Heart right ventricle (tissue), 16 donors: ENCODE measurements around the gene OGFRL1. TPM values are rescaled to one million over a fixed set of nuclear protein-coding genes. Genes with fewer than 3 reads are reported as not detected.

Source experiments
- ATAC-seq, 8 donors: fragments of 200-7000 bp; cut with Tn5 transposase; one replicate each; pipeline ENCODE4 v1.9.1; 2020; ENCODE audit warnings: mild to moderate bottlenecking in 8 of 8, moderate library complexity in 8 of 8, moderate number of reproducible peaks in 1 of 8
- DNase-seq, 2 donors: peaks; one replicate each; pipeline ENCODE4 v3.0.0-alpha.2; 2020
- H3K27ac ChIP-seq, 10 donors: fragments of 200-600 bp; sonication (generic) in 2 of 10; one replicate each; pipeline versions ENCODE4 v1.5.0 to v1.8.0; 2020 to 2022; ENCODE audit warnings: mild to moderate bottlenecking in 3 of 10
- H3K27me3 ChIP-seq, 7 donors: fragments of 200-600 bp; one replicate each; pipeline ENCODE4 v1.8.0; 2021 to 2022; ENCODE audit warnings: mild to moderate bottlenecking in 2 of 7
- H3K36me3 ChIP-seq, 9 donors: fragments of 200-600 bp; sonication (generic) in 1 of 9; one replicate each; pipeline versions ENCODE4 v1.5.0 to v1.8.0; 2020 to 2022; ENCODE audit warnings: mild to moderate bottlenecking in 2 of 9
- H3K4me1 ChIP-seq, 9 donors: fragments of 200-600 bp; sonication (generic) in 1 of 9; one replicate each; pipeline versions ENCODE4 v1.5.0 to v1.8.0; 2020 to 2022; ENCODE audit warnings: mild to moderate bottlenecking in 4 of 9
- H3K4me3 ChIP-seq, 10 donors: fragments of 200-600 bp; sonication (generic) in 2 of 10; one replicate each; pipeline versions ENCODE4 v1.5.0 to v1.8.0; 2020 to 2022; ENCODE audit warnings: mild to moderate bottlenecking in 7 of 10, moderate library complexity in 2 of 10
- H3K9me3 ChIP-seq, 11 donors: fragments of 200-600 bp in 10 of 11; sonication (generic) in 2 of 11; one replicate each; pipeline versions ENCODE4 v1.5.0 to v1.8.0; 2013 to 2022; ENCODE audit warnings: mild to moderate bottlenecking in 2 of 11, control low read depth in 1 of 11, moderate library complexity in 1 of 11
- WGBS, 2 donors: extraction: QIAGEN DNeasy Blood & Tissue Kit; methylation state at CpG; one replicate each; pipeline ENCODE4 v1.1.7; 2013; ENCODE audit warnings: inconsistent platforms in 1 of 2; 5-methylcytosine and 5-hydroxymethylcytosine counted together
- intact Hi-C, 10 donors: fragments of 100-400 bp; cut with DNase I; formaldehyde crosslinking; loops; one replicate each; pipeline versions ENCODE4 v1.11.1 to v1.14.2; 2022
- polyA plus RNA-seq, 2 donors: library from polyadenylated mRNA; stranded (reverse); fragments of 200-250 nt; gene quantifications; one replicate each; pipeline ENCODE4 v1.2.3, GENCODE V29; 2013
- total RNA-seq, 10 donors: library from RNA; stranded (reverse); fragmentation: NEBNext Ultra II Directional in 3 of 10; extraction: Animal tissue kit (Norgen Biotek cat#: 25700) in 3 of 10; gene quantifications; one replicate each; pipeline versions ENCODE4 v1.2.1 to v1.2.4, GENCODE V29; 2021 to 2023
- TF ChIP-seq, protein P1 (sequence below), 9 donors: fragments of 200-600 bp; sonication (generic) in 2 of 9; IDR thresholded peaks; one replicate each; pipeline versions ENCODE4 v1.5.0 to v1.8.0; 2021 to 2022; ENCODE audit warnings: antibody characterized with exemption in 9 of 9, mild to moderate bottlenecking in 5 of 9, moderate library complexity in 1 of 9
- donor health status: Arrhythmogenic right ventricular cardiomyopathy.
- donor health status: ischemic (EF 13 %, LVEDD 7.1; RV severe dilation, severe dysfunction).
- donor health status: healthy with polysubstance abuse.
- donor health status: DM: no; HTN: yes; CAD: no.
- donor health status: DM: no; HTN: no; CAD: no.
- donor health status: ischemic (EF 25% LVEDD 6.9; RV normal size, moderate dysfunction).
- donor health status: ischemic (EF 25% LVEDD 5.7; RV mildly dilated, moderate dysfunction).
- donor health status: healthy.
- donor health status: DM: yes; HTN: yes; CAD: no.
- donor health status: Ischemic cardiomyopathy.
- donor health status: ischemic (EF 35%, LVEDD 5.7; RV mildly dilated, moderate dysfunction).
- donor health status: nonischemic (EF 11% LVEDD 7.7; RV severe dilation, severe dysfunction).
- donor health status: DM: yes; HTN: yes; CAD: no.
- donor health status: PGD.
- donor health status: ischemic (EF 29% LVEDD 5.4; RV normal size, mild dysfunction).
- donor health status: nonischemic (EF 23%, LVEDD 6.1; RV moderate dilation, normal function).

The OGFRL1 gene
- total and polyA plus RNA-seq, 12 donors = 2.4 to 12.9 (median 7.6) TPM

DNA sequence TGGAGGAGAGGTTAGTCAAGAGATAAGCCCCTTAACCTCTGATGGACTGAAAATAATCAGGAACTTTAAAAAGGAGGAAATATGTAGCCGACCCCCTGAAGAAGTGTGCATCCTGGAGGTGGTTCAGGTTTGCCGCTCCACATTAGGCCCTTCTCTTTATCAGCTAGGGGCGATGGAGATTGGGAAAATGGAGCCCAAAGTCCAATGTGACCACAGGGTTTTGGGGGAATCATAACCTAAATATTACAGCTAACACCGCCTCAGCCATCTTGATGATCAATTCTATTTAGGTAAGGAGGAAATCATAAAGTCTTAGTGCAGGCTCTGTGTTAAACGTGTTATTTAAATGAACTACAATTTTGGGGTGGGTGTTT lies 1.2 kb downstream of the OGFRL1 start:
- no peaks in the 10 kb centered on the region for H3K9me3 ChIP-seq
- DNase-seq (no peak), ATAC-seq (no peak)
- 71 to 74% methylated on average over 5 of the region's 5 CpGs for WGBS, 2 donors
- H3K27ac ChIP-seq = peak overlapping the region in 8 of 10 donors; percentile 91 to 97 (median 96)
- no peaks in the 10 kb centered on the region for H3K27me3 ChIP-seq
- peaks cover 0 to 20% (median 0%) of the 10 kb centered on the region in 9 donors for H3K36me3 ChIP-seq
- H3K4me3 ChIP-seq = peak overlapping the region in 9 of 10 donors; percentile 69 to 94 (median 83)
- TF ChIP-seq, protein P1, sequence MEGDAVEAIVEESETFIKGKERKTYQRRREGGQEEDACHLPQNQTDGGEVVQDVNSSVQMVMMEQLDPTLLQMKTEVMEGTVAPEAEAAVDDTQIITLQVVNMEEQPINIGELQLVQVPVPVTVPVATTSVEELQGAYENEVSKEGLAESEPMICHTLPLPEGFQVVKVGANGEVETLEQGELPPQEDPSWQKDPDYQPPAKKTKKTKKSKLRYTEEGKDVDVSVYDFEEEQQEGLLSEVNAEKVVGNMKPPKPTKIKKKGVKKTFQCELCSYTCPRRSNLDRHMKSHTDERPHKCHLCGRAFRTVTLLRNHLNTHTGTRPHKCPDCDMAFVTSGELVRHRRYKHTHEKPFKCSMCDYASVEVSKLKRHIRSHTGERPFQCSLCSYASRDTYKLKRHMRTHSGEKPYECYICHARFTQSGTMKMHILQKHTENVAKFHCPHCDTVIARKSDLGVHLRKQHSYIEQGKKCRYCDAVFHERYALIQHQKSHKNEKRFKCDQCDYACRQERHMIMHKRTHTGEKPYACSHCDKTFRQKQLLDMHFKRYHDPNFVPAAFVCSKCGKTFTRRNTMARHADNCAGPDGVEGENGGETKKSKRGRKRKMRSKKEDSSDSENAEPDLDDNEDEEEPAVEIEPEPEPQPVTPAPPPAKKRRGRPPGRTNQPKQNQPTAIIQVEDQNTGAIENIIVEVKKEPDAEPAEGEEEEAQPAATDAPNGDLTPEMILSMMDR (IDR thresholded peaks at IDR 0.05) = no peak
- intact Hi-C loops = loop anchor here in 7 of 10 donors (2.0 to 10.0 kb wide), 11 partner anchors 37 to 622 kb away; partner anchors contain the start of gene SMAP1 (in 1 of the 7)
- H3K4me1 ChIP-seq = peaks cover 0 to 71% (median 48%) of the 10 kb centered on the region in 9 donors

GRCh38 chr6:71290611-71291010 lies 2.0 kb downstream of the OGFRL1 start:
- no peaks in the 10 kb centered on the region for H3K9me3 ChIP-seq
- peak overlapping the region in 8 of 10 donors; percentile 1 to 94 (median 82) for H3K4me3 ChIP-seq
- no peak overlapping the region for H3K27ac ChIP-seq
- DNase-seq = no peak
- no peak for ATAC-seq
- H3K36me3 ChIP-seq = peaks cover 0 to 28% (median 2%) of the 10 kb centered on the region in 9 donors
- intact Hi-C loops = loop anchor here in 2 of 10 donors (5.0 kb wide), 2 partner anchors 47 to 57 kb away; no protein-coding TSS in a partner anchor
- TF ChIP-seq, protein P1 (IDR thresholded peaks at IDR 0.05) = no peak
- no peaks in the 10 kb centered on the region for H3K27me3 ChIP-seq
- H3K4me1 ChIP-seq = peaks cover 0 to 67% (median 43%) of the 10 kb centered on the region in 9 donors
- WGBS, 2 donors = 86 to 93% methylated on average over 2 of the region's 2 CpGs

GRCh38 chr6:71292001-71292400 lies 3.4 kb downstream of the OGFRL1 start:
- Histone ChIP-seq H3K27ac (peak overlapping the region in 1 of 10 donors; percentile 5), H3K27me3 (no peaks in the 10 kb centered on the region), H3K36me3 (peaks cover 0 to 42% (median 9%) of the 10 kb centered on the region in 9 donors), H3K9me3 (no peaks in the 10 kb centered on the region), H3K4me3 (peak overlapping the region in 4 of 10 donors; percentile 19 to 83 (median 50)), H3K4me1 (peaks cover 0 to 61% (median 41%) of the 10 kb centered on the region in 9 donors)
- intact Hi-C loops = loop anchor here in 2 of 10 donors (5.0 kb wide), 2 partner anchors 45 to 55 kb away; no protein-coding TSS in a partner anchor
- DNase-seq = no peak
- no peak for ATAC-seq
- TF ChIP-seq, protein P1 (IDR thresholded peaks at IDR 0.05) = no peak
- WGBS, 2 donors = 66 to 75% methylated on average over 4 of the region's 4 CpGs

DNA sequence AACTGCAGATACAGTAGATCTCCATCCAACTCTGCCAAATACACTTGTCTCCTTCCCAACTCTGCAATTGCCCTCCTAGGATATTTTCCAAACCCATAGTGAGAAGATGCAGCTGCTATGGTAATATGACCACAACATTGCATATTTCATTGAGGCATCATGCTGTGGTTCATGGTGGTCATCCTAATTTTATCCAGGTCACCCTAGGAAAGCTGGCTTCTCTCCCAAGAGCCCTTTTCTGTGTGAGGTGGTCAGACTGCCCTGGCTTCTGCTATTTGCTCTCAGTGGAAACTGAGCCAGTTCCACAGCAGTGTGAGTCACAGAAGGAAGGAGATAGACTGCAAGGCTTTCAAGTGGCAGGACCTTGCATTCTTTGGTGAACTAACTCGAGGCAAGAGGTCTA lies 5.5 kb downstream of the OGFRL1 start:
- WGBS, 2 donors = 32 to 44% methylated on average over 1 of the region's 1 CpG

More for the DNA sequence above, 5.5 kb downstream of the OGFRL1 start:
- TF ChIP-seq, protein P1 (IDR thresholded peaks at IDR 0.05) = no peak
- DNase-seq (no peak), ATAC-seq (peak in 5 of 8 donors; percentile 22 to 77 (median 46))
- H3K4me1 ChIP-seq = peaks cover 0 to 49% (median 31%) of the 10 kb centered on the region in 9 donors
- intact Hi-C loops = loop anchor here in 2 of 10 donors (5.0 kb wide), 2 partner anchors 43 to 53 kb away; no protein-coding TSS in a partner anchor
- no peak overlapping the region for H3K4me3 ChIP-seq
- H3K36me3 ChIP-seq = peaks cover 0 to 63% (median 9%) of the 10 kb centered on the region in 9 donors
- H3K9me3 ChIP-seq = no peaks in the 10 kb centered on the region
- H3K27me3 ChIP-seq = no peaks in the 10 kb centered on the region
- H3K27ac ChIP-seq = peak overlapping the region in 2 of 10 donors; percentile 16 to 17
